HG03064 (cell line): ENCODE results near the gene MYH11.
"Not testable (repeated sequence)": the region's sequence is repeated elsewhere in the genome, so short reads cannot be mapped to it uniquely, and the experiment has no call there.

Experiments
- ATAC-seq: cut with Tn5 transposase; IDR thresholded peaks from one replicate; pipeline ENCODE4 v1.9.1; 2021; ENCODE audit warnings: low read depth; ENCODE audit not compliant: unreplicated experiment

MYH11 gene

GRCh38 chr16:15811481-15812400 lies 45.1 kb downstream of the MYH11 start:
- ATAC-seq: no peak

- ATAC-seq: no peak
Observed at GRCh38 chr16:15810949-15811348, 45.9 kb downstream of the MYH11 start.

- no peak for ATAC-seq
Observed at GRCh38 chr16:15810411-15810810, 46.4 kb downstream of the MYH11 start.

GRCh38 chr16:15809297-15809696 lies 47.5 kb downstream of the MYH11 start:
- not testable (repeated sequence) for ATAC-seq

- ATAC-seq: no peak
Observed at GRCh38 chr16:15808071-15808470, 48.8 kb downstream of the MYH11 start.

- no peak for ATAC-seq
Observed at GRCh38 chr16:15807603-15808009, 49.2 kb downstream of the MYH11 start.

- ATAC-seq: no peak
Observed at GRCh38 chr16:15803618-15804017, 53.2 kb downstream of the MYH11 start.

GRCh38 chr16:15799851-15800495 lies 56.9 kb downstream of the MYH11 start:
- no peak for ATAC-seq

- no peak for ATAC-seq
Observed at GRCh38 chr16:15798671-15799070, 58.2 kb downstream of the MYH11 start.

GRCh38 chr16:15796885-15797284 lies 59.9 kb downstream of the MYH11 start:
- ATAC-seq: no peak

GRCh38 chr16:15795615-15796014 lies 61.2 kb downstream of the MYH11 start:
- ATAC-seq: no peak

GRCh38 chr16:15792563-15792971 lies 64.3 kb downstream of the MYH11 start:
- no peak for ATAC-seq

GRCh38 chr16:15790458-15790857 lies 66.4 kb downstream of the MYH11 start:
- no peak for ATAC-seq

- not testable (repeated sequence) for ATAC-seq
Observed at GRCh38 chr16:15789816-15790215, 67.0 kb downstream of the MYH11 start.

- ATAC-seq: no peak
Observed at GRCh38 chr16:15788846-15789239, 68.0 kb downstream of the MYH11 start.

- ATAC-seq: no peak
Observed at GRCh38 chr16:15786501-15786900, 70.3 kb downstream of the MYH11 start.

- no peak for ATAC-seq
Observed at GRCh38 chr16:15785386-15786059, 71.3 kb downstream of the MYH11 start.

- no peak for ATAC-seq
Observed at GRCh38 chr16:15783985-15784384, 72.8 kb downstream of the MYH11 start.

- ATAC-seq: no peak
Observed at GRCh38 chr16:15782573-15783365, 74.1 kb downstream of the MYH11 start.

GRCh38 chr16:15781650-15782049 lies 75.2 kb downstream of the MYH11 start:
- no peak for ATAC-seq
